WTC11 (cell line): ENCODE results near the gene U2AF2.

ENCODE experiments used
- MYBL2 ChIP-seq: sonication (generic); formaldehyde crosslinking; IDR thresholded peaks from 2 replicates; pipeline ENCODE4 v1.8.1; 2023; ENCODE audit warnings: mild to moderate bottlenecking, moderate library complexity, missing genetic modification reagents
- NR1H2 ChIP-seq: sonication (generic); formaldehyde crosslinking; IDR thresholded peaks from 2 replicates; pipeline ENCODE4 v1.9.0; 2021; ENCODE audit warnings: mild to moderate bottlenecking, moderate library complexity, missing genetic modification reagents
- SP1 ChIP-seq: sonication (generic); formaldehyde crosslinking; conservative IDR thresholded peaks from 2 replicates; pipeline ENCODE4 v1.8.1; 2022; ENCODE audit warnings: missing genetic modification reagents
- TF ChIP-seq, protein P1 (sequence below): sonication (generic); formaldehyde crosslinking; IDR thresholded peaks from 2 replicates; pipeline ENCODE4 v1.8.1; 2023; ENCODE audit warnings: mild to moderate bottlenecking, missing genetic modification reagents, moderate library complexity
- TF ChIP-seq, protein P2 (sequence below): fragments of 200-600 bp; IDR thresholded peaks from 2 replicates; pipeline ENCODE4 v1.8.0; 2022; ENCODE audit warnings: antibody characterized with exemption
- TF ChIP-seq, protein P3 (sequence below): sonication (generic); formaldehyde crosslinking; IDR thresholded peaks from 2 replicates; pipeline ENCODE4 v1.8.0; 2023; ENCODE audit warnings: missing genetic modification reagents
- TF ChIP-seq, protein P4 (sequence below): sonication (generic); formaldehyde crosslinking; conservative IDR thresholded peaks from 2 replicates; pipeline ENCODE4 v1.8.1; 2022; ENCODE audit warnings: mild to moderate bottlenecking, missing genetic modification reagents
- TF ChIP-seq, protein P5 (sequence below): sonication (generic); formaldehyde crosslinking; IDR thresholded peaks from 2 replicates; pipeline ENCODE4 v1.8.0; 2022; ENCODE audit warnings: mild to moderate bottlenecking, missing genetic modification reagents
- TF ChIP-seq, protein P6 (sequence below): fragments of 250-450 bp; sonication (Bioruptor Pico); IDR thresholded peaks from 2 replicates; pipeline ENCODE4 v1.9.0; 2021; ENCODE audit warnings: mild to moderate bottlenecking, borderline replicate concordance

DNA sequence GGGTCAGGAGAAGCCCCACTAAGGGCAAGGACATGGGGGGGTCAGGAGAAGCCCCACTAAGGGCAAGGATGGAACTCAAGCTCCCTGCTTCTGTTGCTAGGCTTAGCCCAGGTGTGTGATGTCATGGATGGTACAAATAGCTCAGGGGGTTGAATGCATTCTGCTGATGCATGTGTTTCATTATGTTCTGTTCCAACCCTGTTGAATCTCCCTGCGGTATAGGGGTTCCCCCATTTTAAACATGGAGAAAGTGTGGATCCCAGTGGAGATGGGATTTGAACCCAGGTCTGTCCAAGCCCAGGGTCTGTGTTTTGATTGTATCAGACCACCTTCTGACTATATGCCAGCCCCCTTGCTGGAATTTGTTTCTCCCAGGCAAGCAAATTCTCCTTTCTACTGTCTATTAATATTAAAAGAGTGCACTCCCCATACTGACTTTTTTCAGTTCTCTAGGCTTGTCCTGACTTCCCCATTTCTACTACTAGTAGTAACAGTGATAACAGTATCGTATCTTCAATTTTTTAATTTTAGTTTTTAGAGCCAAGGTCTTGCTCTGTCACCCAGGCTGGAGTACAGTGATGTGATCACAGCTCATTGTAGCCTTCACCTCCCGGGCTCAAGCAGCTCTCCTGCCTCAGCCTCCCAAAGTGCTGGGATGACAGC lies 42.7 kb upstream of the U2AF2 start:
- TF ChIP-seq, protein P1, sequence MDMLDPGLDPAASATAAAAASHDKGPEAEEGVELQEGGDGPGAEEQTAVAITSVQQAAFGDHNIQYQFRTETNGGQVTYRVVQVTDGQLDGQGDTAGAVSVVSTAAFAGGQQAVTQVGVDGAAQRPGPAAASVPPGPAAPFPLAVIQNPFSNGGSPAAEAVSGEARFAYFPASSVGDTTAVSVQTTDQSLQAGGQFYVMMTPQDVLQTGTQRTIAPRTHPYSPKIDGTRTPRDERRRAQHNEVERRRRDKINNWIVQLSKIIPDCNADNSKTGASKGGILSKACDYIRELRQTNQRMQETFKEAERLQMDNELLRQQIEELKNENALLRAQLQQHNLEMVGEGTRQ (CRISPR knock-in tag), result no peak
- TF ChIP-seq, protein P2, sequence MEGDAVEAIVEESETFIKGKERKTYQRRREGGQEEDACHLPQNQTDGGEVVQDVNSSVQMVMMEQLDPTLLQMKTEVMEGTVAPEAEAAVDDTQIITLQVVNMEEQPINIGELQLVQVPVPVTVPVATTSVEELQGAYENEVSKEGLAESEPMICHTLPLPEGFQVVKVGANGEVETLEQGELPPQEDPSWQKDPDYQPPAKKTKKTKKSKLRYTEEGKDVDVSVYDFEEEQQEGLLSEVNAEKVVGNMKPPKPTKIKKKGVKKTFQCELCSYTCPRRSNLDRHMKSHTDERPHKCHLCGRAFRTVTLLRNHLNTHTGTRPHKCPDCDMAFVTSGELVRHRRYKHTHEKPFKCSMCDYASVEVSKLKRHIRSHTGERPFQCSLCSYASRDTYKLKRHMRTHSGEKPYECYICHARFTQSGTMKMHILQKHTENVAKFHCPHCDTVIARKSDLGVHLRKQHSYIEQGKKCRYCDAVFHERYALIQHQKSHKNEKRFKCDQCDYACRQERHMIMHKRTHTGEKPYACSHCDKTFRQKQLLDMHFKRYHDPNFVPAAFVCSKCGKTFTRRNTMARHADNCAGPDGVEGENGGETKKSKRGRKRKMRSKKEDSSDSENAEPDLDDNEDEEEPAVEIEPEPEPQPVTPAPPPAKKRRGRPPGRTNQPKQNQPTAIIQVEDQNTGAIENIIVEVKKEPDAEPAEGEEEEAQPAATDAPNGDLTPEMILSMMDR, result no peak
- TF ChIP-seq SP1 (CRISPR knock-in tag), result no peak
- TF ChIP-seq, protein P3, sequence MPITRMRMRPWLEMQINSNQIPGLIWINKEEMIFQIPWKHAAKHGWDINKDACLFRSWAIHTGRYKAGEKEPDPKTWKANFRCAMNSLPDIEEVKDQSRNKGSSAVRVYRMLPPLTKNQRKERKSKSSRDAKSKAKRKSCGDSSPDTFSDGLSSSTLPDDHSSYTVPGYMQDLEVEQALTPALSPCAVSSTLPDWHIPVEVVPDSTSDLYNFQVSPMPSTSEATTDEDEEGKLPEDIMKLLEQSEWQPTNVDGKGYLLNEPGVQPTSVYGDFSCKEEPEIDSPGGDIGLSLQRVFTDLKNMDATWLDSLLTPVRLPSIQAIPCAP (CRISPR knock-in tag), result no peak
- TF ChIP-seq, protein P4, sequence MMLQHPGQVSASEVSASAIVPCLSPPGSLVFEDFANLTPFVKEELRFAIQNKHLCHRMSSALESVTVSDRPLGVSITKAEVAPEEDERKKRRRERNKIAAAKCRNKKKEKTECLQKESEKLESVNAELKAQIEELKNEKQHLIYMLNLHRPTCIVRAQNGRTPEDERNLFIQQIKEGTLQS (CRISPR knock-in tag), result no peak
- TF ChIP-seq MYBL2 (CRISPR knock-in tag), result no peak
- TF ChIP-seq, protein P5, sequence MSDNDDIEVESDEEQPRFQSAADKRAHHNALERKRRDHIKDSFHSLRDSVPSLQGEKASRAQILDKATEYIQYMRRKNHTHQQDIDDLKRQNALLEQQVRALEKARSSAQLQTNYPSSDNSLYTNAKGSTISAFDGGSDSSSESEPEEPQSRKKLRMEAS (CRISPR knock-in tag), result no peak
- TF ChIP-seq, protein P6, sequence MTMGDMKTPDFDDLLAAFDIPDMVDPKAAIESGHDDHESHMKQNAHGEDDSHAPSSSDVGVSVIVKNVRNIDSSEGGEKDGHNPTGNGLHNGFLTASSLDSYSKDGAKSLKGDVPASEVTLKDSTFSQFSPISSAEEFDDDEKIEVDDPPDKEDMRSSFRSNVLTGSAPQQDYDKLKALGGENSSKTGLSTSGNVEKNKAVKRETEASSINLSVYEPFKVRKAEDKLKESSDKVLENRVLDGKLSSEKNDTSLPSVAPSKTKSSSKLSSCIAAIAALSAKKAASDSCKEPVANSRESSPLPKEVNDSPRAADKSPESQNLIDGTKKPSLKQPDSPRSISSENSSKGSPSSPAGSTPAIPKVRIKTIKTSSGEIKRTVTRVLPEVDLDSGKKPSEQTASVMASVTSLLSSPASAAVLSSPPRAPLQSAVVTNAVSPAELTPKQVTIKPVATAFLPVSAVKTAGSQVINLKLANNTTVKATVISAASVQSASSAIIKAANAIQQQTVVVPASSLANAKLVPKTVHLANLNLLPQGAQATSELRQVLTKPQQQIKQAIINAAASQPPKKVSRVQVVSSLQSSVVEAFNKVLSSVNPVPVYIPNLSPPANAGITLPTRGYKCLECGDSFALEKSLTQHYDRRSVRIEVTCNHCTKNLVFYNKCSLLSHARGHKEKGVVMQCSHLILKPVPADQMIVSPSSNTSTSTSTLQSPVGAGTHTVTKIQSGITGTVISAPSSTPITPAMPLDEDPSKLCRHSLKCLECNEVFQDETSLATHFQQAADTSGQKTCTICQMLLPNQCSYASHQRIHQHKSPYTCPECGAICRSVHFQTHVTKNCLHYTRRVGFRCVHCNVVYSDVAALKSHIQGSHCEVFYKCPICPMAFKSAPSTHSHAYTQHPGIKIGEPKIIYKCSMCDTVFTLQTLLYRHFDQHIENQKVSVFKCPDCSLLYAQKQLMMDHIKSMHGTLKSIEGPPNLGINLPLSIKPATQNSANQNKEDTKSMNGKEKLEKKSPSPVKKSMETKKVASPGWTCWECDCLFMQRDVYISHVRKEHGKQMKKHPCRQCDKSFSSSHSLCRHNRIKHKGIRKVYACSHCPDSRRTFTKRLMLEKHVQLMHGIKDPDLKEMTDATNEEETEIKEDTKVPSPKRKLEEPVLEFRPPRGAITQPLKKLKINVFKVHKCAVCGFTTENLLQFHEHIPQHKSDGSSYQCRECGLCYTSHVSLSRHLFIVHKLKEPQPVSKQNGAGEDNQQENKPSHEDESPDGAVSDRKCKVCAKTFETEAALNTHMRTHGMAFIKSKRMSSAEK (CRISPR knock-in tag), result no peak
- no peak for TF ChIP-seq NR1H2
